Measurements from ENCODE around the gene PDGFC.

The PDGFC gene

DNA sequence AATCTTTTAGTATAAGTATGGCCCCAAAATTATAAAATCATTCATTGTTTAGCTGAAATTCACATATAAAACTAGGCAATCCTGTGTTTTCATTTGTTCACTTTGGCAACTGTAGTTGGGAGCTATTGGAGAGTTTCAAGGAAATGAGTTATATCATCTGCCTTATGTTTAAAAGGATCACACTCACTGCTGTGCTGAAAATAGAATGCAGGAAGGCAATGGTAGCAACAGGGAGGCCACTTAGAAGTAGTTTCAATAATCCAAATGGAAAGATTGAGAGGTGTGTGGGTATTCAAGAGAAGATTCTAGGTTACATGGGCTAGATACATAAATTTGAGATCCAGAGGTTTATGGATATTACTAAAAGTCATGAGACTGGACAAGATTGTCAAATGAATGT lies 184.9 kb downstream of the PDGFC start:
- DNase-seq (ENCODE audit: low read depth in 2 of 2, low spot score in 1 of 2) = no peak

DNA sequence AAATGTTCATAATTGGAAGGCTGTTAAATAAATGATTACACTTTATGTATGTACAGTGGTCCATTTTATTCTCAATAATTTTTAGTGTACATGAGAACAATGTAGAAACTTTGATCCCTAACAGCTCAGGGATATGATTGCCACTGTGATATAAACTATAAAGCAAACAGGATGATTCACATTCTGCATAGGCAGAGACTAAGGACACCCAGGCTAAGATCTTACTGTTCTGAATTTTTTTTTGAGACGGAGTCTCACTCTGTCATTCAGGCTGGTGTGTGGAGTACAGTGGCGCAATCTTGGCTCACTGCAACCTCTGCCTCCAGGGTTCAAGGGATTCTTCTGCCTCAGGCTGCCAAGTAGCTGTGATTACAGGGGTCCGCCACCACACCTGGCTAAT lies 186.6 kb downstream of the PDGFC start:
- no peak for DNase-seq (ENCODE audit: low read depth in 2 of 2, low spot score in 1 of 2)

DNA sequence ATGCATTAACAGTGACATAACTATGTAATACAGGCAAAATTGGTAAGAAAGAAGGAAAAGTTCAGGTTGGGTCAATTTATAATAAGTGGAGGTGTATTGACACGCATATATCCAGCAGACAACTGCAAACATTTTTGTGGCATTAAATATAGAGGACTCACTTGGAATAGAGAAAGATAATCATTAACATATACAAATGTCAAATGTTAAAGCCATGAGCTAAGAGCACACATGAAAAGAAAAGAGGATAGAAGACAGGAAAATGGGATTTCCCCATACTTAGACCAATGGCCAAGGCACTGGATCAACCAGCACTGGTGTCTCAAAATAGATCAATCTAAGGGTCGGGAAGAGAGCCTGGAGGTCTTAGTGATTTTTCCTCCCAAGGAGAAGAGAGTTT lies 187.6 kb downstream of the PDGFC start:
- no peak for DNase-seq (ENCODE audit: low read depth in 2 of 2, low spot score in 1 of 2)

DNA sequence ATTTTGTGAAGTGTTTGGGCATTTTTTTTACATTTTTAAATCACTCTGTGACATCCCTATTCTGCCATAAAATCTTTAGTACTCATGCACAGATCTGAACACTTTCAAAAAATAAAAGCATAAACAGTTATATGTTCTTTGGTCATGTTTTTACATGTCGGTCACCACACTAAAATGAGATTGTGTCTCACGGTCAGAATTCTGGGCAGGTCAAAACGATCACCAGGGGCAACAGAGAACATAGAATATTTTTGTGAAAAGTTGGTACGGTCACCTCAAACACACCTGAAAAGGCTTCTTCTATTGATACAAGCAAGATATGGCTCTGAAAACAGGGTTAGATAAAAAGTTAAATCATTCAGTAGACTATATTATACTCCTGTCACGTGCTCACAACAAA lies 189.1 kb downstream of the PDGFC start:
- no peak for DNase-seq (ENCODE audit: low read depth in 2 of 2, low spot score in 1 of 2)

DNA sequence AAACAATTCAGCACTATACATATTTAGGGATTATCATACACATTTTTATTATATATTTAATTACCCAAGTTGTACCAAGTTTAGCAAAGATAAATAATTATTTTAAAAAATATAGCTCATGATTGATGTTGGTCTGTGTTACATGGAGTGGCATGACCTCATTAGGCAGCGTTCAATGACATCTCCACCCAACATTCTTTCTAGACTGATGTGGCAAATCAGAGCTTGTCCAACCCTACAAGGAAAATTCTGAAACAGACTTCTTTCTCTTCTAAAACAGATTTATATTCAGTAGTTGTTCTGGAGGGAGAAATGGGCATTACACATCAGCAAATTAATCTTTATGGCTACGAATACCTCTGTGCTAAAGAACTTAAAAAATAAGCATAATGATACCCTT lies 189.7 kb downstream of the PDGFC start:
- no peak for DNase-seq (ENCODE audit: low read depth in 2 of 2, low spot score in 1 of 2)

DNA sequence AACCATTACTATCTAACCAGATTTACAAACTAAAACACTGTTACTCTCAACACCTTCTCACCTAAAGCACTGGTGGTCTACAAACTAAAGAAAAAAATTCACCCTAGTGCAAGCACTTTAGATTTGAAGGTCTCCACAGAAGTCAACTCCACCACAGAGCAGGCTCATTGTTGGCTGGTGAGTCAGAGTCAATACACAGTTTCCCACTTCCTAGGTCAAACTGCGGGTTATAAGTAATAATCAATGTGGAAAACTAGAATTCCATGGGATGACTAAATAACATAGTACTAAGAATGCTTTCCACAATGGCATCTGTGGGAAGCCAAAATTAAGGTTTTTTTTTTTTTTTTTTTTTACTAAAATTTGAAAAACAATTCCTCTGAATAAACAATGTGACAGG lies 191.8 kb downstream of the PDGFC start:
- DNase-seq (ENCODE audit: low read depth in 2 of 2, low spot score in 1 of 2) = no peak

DNA sequence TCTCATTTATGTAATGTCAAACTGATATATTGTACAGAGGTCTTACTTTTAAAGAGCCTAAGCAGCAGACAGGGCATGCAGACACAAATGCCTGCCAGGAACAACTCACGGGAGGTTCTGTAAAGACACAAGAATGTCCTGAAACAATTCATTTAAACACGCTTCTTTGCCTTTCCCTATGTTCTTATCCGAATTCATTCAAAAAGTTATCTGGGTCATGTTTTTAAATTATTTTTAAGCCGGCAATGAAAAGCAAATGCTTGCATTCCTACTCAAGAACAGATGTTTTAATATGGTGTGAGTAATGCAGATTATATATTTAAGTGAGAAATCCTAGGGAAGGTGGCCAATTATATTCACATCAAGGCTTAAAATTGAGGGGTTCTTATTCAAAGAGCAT lies 192.6 kb downstream of the PDGFC start:
- DNase-seq (ENCODE audit: low read depth in 2 of 2, low spot score in 1 of 2) = no peak

DNA sequence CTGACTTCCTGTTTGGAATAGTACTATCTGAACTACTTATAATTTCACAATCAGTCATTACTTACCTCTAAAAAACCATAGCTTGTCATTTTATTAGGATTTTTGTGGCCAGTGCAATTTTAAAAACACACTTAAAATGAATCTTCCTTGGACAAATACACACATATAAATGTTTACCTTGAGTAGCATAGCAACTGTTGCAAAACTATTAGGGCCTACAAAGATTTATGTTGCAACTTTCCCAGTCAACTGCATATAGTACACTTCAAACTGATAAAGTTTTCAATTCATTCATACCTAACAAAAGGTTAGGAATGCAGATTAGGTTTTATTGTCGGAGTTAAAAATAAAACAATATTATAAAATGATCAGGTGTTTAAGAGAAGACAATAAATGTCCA lies 193.0 kb downstream of the PDGFC start:
- no peak for DNase-seq (ENCODE audit: low read depth in 2 of 2, low spot score in 1 of 2)

DNA sequence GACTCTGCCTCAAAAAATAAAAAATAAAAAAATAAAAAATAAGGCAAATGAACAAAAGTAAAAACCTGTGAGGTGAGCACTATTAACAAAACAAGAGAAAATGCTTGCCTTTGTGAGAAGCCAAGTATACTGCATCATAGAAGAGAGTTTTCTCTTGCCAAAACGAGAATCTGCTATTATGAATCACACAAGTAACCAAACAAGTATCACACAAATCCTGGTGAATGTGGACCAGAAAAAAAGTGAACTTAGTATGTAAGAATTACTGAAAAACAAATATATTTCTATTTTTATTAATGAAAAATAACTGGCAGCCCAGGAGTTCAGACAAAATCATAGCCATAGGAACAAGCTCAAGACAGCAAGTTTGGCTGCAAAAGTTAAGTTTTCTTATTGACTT lies 193.5 kb downstream of the PDGFC start:
- DNase-seq (ENCODE audit: low read depth in 2 of 2, low spot score in 1 of 2) = no peak

DNA sequence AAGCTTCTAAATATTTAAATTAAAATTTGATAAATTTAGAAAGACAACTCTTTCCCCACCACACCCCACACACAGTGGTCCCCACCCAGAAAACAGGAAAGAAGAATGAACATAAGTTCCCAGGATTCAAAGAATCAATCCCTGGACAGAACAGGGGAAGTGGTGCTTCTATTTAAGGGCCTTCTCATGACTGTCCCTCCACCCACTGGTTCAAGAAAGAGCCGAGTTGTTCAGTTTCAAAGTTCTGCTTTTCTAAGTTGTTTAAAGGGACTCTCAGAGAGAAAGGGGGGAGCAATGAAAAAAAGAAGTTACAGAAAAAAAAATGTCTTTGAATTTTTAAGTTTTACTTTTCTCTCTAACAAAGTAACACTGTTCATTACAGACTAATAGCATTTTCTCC lies 195.8 kb downstream of the PDGFC start:
- no peak for DNase-seq (ENCODE audit: low read depth in 2 of 2, low spot score in 1 of 2)

DNA sequence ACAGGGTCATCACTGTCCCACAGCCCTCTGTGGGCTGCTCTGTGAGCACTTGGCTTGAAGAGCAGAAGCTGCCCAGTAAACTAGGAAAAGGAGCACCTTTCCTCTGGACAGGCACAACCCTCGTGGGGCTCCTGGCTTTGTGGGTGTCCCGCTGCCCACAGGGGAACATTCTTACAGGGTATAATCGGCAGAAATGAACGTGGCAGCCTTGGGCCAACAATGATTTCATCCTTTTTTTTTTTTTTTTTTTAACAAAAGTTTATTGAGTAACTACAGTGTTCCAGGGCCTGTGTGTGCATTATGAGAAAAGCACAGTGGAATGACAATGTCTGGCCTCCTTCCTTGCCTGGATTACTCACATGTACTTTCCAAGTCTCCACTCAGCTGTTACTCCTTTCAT lies 197.2 kb downstream of the PDGFC start:
- no peak for DNase-seq (ENCODE audit: low read depth in 2 of 2, low spot score in 1 of 2)

DNA sequence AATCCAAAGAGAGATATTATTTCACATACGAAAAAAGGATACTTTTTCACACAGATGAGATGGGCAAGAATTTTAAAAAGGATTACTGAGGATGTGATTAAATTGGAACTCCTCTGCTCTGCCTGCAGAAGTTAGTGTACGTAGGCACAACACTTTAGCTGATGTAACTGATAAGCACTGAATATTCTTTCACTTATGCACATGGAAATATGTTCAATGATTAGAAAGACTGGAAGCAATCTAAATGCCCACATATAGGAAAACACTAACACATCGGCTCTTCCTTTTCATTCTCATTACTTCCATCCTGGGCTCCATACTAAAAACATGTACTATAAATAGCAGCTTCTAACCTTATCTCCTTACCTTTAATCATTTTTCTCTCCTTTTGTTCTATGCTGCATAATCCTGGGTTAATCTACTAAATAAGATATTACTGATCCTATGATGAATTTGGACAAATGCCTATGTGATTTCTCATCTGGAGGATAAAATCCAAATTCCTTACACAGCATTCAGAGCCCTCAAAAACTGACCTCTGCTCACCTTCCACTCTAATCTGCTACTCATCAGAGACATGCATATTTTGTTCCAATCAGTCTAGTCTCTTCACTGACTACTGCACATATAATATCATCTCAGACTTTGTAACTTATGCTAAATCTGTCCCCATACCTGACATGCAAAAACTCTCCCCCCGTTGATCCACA lies 197.8 kb downstream of the PDGFC start:
- no peak for DNase-seq (ENCODE audit: low read depth in 2 of 2, low spot score in 1 of 2)

DNA sequence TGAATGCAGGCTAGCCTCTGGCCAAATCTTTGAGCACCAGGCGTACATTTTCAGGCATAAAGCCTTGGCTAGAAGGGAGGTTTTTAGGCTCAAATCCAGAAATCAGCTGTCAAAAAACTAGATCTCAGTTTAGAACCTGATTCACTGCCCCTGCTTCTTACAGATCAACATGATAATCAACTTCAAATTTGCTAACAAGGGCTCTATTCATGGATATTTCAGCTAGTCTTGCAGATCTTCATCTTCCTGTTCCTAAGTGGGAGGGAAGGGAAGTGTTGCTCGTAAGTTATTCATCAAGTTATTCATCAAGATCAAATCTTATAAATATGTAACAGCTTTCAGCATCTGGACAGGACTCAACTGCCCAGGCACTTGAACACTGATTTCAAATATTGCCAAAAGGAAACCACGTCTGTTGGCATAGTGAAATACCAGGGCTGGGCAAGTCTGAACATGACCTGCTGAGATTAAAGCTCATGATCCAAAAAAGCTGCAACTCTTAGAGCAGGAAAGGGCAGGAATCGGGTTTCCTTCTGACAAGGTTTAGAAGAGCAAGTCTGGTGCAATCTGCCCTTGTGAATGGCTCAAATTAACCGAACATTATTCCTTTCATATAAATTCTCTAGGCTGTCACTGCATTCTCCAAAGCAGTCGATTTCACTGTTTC lies 200.3 kb downstream of the PDGFC start:
- no peak for DNase-seq (ENCODE audit: low read depth in 2 of 2, low spot score in 1 of 2)

DNA sequence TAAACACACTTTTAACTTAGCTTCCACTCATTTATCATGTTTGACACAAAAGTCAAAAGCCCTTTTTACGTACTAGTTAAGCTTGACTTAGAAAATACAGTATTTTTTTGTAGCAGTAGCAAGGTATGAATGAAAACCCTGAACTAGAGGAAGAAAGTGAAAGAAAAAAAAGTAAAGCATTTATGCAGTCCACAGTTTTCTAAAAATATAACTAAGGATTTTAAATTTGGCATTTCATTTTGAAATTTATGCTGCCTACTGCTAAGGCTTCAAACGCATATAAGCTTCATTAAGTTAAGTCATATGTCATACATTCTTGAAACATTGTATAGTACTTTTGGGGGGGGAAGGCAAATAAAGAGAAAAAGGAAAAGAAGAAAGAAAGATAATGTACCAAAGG lies 201.5 kb downstream of the PDGFC start:
- no peak for DNase-seq (ENCODE audit: low read depth in 2 of 2, low spot score in 1 of 2)

DNA sequence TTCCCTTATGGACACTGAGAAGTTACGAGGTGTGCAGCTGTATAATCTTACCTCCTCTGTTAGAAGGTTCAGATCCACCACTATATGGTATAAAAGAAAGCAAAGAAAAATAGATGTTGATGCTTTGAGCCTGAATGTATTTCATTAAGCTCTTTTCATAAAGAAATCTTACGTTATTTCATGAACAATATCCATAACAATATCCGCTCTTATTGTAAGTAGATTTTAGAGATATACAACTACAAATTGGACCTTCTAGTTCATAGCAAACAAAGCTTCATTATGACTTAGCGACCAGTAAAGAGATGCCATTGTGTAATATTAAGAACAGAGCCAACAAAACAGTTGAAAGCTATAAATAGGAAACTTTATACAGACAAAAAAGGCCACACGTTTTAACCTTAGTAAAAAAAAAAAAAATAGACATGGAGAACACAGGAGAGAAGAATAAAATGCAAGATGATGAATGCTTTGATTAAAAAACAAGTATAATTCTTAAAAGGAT lies 203.6 kb downstream of the PDGFC start:
- DNase-seq (ENCODE audit: low read depth in 2 of 2, low spot score in 1 of 2) = no peak

DNA sequence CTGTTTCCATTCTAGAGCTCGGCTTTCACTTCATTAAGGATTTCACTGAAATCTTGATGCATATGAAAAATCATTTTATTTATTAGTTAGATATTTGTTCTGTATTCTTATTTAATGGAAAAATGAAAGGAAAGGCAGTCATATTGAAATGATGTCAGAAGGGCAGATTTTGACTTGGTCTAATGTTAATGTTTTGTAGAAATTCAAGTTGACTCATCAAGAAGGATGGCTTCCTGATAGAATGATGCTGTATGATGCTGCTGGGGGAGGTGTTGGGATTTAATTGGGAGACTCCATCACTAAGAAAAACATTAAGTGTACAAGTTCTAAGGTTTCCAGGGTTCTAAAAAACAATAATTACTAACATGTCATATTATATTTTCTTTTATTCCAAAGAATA lies 204.8 kb downstream of the PDGFC start:
- DNase-seq (ENCODE audit: low read depth in 2 of 2, low spot score in 1 of 2) = no peak

DNA sequence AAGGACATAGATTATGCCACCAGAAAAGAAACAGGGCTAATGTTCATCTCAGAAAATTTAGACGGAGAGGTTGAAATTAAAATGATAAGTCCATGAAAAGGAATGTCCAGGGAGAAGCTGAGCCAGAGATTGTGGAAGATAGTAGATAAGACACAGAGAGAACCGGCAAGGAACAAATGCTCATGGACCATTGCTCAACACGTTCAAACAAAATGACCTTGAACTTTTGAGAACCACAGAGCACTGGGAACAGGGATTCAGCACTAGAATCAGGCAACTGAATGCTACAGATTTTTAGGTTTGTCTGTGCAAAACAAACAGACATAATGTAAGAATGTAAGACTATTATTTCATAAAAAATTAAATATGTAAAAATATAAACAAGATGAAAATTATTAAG lies 206.3 kb downstream of the PDGFC start:
- DNase-seq (ENCODE audit: low read depth in 2 of 2, low spot score in 1 of 2) = no peak

DNA sequence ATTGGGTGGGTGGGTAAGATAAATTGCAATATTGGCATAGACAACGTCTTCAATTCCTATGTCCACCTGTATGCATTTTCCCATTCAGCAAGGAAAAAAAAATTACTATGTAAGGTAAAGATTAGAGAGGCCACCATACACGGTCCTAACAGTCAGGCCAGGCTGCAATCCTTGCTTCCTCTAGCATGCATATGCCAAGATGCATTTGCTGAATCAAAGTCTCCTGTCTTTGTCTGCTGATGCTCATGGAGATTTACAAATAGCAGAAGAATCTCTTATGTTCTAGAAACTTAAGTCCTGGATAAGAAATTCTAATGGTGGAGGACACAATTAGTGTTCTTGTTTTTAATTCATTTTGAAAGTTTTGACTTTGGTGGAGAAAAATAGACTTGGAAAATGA lies 206.8 kb downstream of the PDGFC start:
- DNase-seq (ENCODE audit: low read depth in 2 of 2, low spot score in 1 of 2) = no peak

DNA sequence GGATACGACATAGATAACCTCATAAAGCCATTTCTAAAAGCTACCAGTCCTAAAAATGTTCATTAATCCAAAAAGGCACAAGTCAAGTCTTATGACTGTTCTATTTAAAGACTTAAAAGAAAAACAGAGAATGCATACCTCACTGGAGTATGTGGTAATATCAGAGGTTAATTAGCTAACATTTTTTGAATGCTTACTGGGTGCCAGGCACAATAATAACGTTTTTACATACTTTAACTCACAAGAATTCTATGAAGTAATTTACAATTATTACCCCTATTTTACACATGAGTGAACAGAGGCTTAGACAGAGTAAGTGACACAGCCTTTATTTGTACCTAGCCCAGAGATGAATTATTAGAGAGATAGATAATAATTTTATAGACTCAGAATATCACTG lies 207.5 kb downstream of the PDGFC start:
- no peak for DNase-seq (ENCODE audit: low read depth in 2 of 2, low spot score in 1 of 2)

DNA sequence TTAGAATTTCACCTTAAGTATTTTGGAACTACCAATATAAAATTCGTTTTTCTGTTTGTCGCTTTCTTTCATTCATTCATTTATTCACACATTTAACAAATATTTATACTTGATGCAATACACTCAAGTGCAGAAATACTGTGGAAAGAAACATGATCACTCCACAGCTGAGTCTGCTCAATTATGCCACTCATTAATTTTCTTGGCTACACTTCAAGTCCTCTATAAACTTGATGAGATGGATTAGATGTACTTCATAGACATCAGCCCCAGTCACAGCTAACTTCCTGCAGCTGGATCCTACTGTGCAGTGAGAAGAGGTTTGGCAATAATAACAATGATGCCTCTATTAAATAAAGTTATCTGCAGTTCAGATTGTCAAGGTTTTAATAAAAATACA lies 208.1 kb downstream of the PDGFC start:
- no peak for DNase-seq (ENCODE audit: low read depth in 2 of 2, low spot score in 1 of 2)

DNA sequence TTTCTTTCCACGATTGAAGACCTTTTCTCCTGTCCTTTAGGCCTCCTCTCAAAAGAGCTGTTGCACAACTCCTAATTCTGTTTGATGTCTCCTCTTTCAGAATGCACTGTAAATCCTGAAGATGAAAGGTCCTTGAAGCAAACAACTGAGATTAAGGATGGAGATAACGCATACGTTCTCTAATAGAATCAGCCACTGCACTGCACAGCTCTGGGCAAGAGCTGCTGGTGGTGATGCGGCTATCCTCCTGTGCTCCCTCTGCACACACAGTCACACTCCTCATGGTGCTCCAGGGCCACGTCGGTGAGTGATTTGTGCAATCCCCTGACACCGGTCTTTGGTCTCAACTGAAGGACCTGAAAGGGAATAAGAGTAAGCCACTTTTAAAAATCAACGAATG lies 208.7 kb downstream of the PDGFC start:
- no peak for DNase-seq (ENCODE audit: low read depth in 2 of 2, low spot score in 1 of 2)

DNA sequence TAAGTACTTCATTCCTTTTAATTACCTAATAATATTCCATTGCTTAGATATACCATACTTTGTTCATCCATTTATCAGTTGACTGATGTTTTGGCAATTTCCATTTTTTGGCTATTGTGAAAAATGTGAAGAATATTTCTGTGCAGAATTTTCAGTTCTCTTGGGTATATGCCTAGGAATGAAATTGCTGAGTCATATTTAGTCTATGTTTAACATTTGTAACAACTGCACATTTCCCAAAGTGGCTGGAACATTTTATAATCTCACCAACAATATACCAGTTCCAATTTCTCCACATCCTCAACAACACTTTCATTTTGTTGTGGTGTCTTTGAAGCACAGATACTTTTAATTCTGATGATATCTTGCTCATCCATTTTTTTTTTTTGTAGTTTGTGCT lies 215.5 kb downstream of the PDGFC start:
- no peak for DNase-seq (ENCODE audit: low read depth in 2 of 2, low spot score in 1 of 2)
